ENCODE results near the gene STXBP3.

The STXBP3 gene

GRCh38 chr1:108842525-108843181 is 96.2 kb downstream of the STXBP3 start:
- no peak for DNase-seq (ENCODE audit: low read depth in 2 of 2)

- no peak for DNase-seq (ENCODE audit: low read depth in 2 of 2)
Observed at GRCh38 chr1:108843390-108844137, 97.1 kb downstream of the STXBP3 start.

- DNase-seq (ENCODE audit: low read depth in 2 of 2): no peak
Observed at GRCh38 chr1:108845446-108845845, 99.0 kb downstream of the STXBP3 start.

GRCh38 chr1:108845991-108846390 is 99.5 kb downstream of the STXBP3 start:
- DNase-seq (ENCODE audit: low read depth in 2 of 2): no peak

GRCh38 chr1:108847494-108847893 is 101.0 kb downstream of the STXBP3 start:
- DNase-seq (ENCODE audit: low read depth in 2 of 2): no peak

GRCh38 chr1:108848806-108849205 is 102.3 kb downstream of the STXBP3 start:
- DNase-seq (ENCODE audit: low read depth in 2 of 2): no peak

GRCh38 chr1:108850929-108851328 is 104.5 kb downstream of the STXBP3 start:
- no peak for DNase-seq (ENCODE audit: low read depth in 2 of 2)

- DNase-seq (ENCODE audit: low read depth in 2 of 2): no peak
Observed at GRCh38 chr1:108851567-108851966, 105.1 kb downstream of the STXBP3 start.

GRCh38 chr1:108852221-108852975 is 105.9 kb downstream of the STXBP3 start:
- DNase-seq (ENCODE audit: low read depth in 2 of 2): no peak

- no peak for DNase-seq (ENCODE audit: low read depth in 2 of 2)
Observed at GRCh38 chr1:108854221-108855019, 107.9 kb downstream of the STXBP3 start.

- no peak for DNase-seq (ENCODE audit: low read depth in 2 of 2)
Observed at GRCh38 chr1:108856994-108857393, 110.5 kb downstream of the STXBP3 start, which contains the start of gene AKNAD1. TSS of gene AKNAD1 (minus strand) at chr1:108857094. CDS start at chr1:108852664, 4,430 bp downstream.

GRCh38 chr1:108858230-108858950 is 111.9 kb downstream of the STXBP3 start:
- DNase-seq (ENCODE audit: low read depth in 2 of 2): no peak
